ENCODE measurements around the gene MARS1. TPM values are rescaled to one million over a fixed set of nuclear protein-coding genes. Genes with fewer than 3 reads are reported as not detected.

Gene MARS1
- total and polyA plus RNA-seq, 2 donors (not counting 1 experiment from before 2014, with no cell fraction given): 89.9 to 352 TPM

- DNase-seq (ENCODE audit: low read depth in 2 of 2): no peak
- H4K20me1 ChIP-seq (ENCODE audit: control insufficient read depth, extremely low read depth, insufficient read depth, low read length): no peaks in the 10 kb centered on the region
- H3K9me3 ChIP-seq (ENCODE audit: control insufficient read depth, insufficient read depth, low read depth, low read length): no peaks in the 10 kb centered on the region
- H3K4me1 ChIP-seq (ENCODE audit: control insufficient read depth, extremely low read depth, insufficient read depth, low read length): no peaks in the 10 kb centered on the region
- no peak overlapping the region for H3K4me2 ChIP-seq (ENCODE audit: extremely low read depth, insufficient read depth, low read length)
- no peak overlapping the region for H3K4me3 ChIP-seq (replicated peaks in 1 of 4; ENCODE audit: control extremely low read depth in 1 of 4, insufficient read depth in 1 of 4, low read depth in 3 of 4, low read length in 4 of 4)
- no peak overlapping the region for H3K27ac ChIP-seq (ENCODE audit: insufficient read depth, low read length)
- H3K36me3 ChIP-seq (ENCODE audit: control insufficient read depth, insufficient read depth, low read length): peaks cover 19% of the 10 kb centered on the region
- no peaks in the 10 kb centered on the region for H3K27me3 ChIP-seq (ENCODE audit: control insufficient read depth, insufficient read depth, low read length)
- no peak overlapping the region for H3K9ac ChIP-seq (ENCODE audit: insufficient read depth, low read length)
- H3K79me2 ChIP-seq (ENCODE audit: control insufficient read depth, insufficient read depth, low read length): no peaks in the 10 kb centered on the region
- H2AFZ ChIP-seq (ENCODE audit: low read length): no peak overlapping the region
- TF ChIP-seq EZH2 (IDR thresholded peaks at IDR 0.05; ENCODE audit: low read length, missing control alignments) (no peak), CTCF (conservative IDR thresholded peaks at IDR 0.05 in 1 of 2, IDR thresholded peaks at IDR 0.05 in 1 of 2; ENCODE audit: low read depth in 1 of 2, low read length in 2 of 2) (no peak)
Observed at GRCh38 chr12:57511161-57511560, 23.3 kb downstream of the MARS1 start.

- TF ChIP-seq CTCF (conservative IDR thresholded peaks at IDR 0.05 in 1 of 2, IDR thresholded peaks at IDR 0.05 in 1 of 2; ENCODE audit: low read depth in 1 of 2, low read length in 2 of 2) (no peak), EZH2 (IDR thresholded peaks at IDR 0.05; ENCODE audit: low read length, missing control alignments) (no peak)
- no peak overlapping the region for H2AFZ ChIP-seq (ENCODE audit: low read length)
- no peak for DNase-seq (ENCODE audit: low read depth in 2 of 2)
- H3K27ac ChIP-seq (ENCODE audit: insufficient read depth, low read length): no peak overlapping the region
- H3K36me3 ChIP-seq (ENCODE audit: control insufficient read depth, insufficient read depth, low read length): peaks cover 22% of the 10 kb centered on the region
- H3K4me2 ChIP-seq (ENCODE audit: extremely low read depth, insufficient read depth, low read length): no peak overlapping the region
- no peak overlapping the region for H3K4me3 ChIP-seq (replicated peaks in 1 of 4; ENCODE audit: control extremely low read depth in 1 of 4, insufficient read depth in 1 of 4, low read depth in 3 of 4, low read length in 4 of 4)
- H3K27me3 ChIP-seq (ENCODE audit: control insufficient read depth, insufficient read depth, low read length): no peaks in the 10 kb centered on the region
- peaks cover 2% of the 10 kb centered on the region for H3K79me2 ChIP-seq (ENCODE audit: control insufficient read depth, insufficient read depth, low read length)
- no peak overlapping the region for H3K9ac ChIP-seq (ENCODE audit: insufficient read depth, low read length)
- no peaks in the 10 kb centered on the region for H3K9me3 ChIP-seq (ENCODE audit: control insufficient read depth, insufficient read depth, low read depth, low read length)
- H3K4me1 ChIP-seq (ENCODE audit: control insufficient read depth, extremely low read depth, insufficient read depth, low read length): peaks cover 3% of the 10 kb centered on the region
- no peaks in the 10 kb centered on the region for H4K20me1 ChIP-seq (ENCODE audit: control insufficient read depth, extremely low read depth, insufficient read depth, low read length)
Observed at GRCh38 chr12:57511588-57512325, 23.9 kb downstream of the MARS1 start.

- H3K27me3 ChIP-seq (ENCODE audit: control insufficient read depth, insufficient read depth, low read length): no peaks in the 10 kb centered on the region
- H3K9ac ChIP-seq (ENCODE audit: insufficient read depth, low read length): no peak overlapping the region
- no peaks in the 10 kb centered on the region for H4K20me1 ChIP-seq (ENCODE audit: control insufficient read depth, extremely low read depth, insufficient read depth, low read length)
- peaks cover 27% of the 10 kb centered on the region for H3K36me3 ChIP-seq (ENCODE audit: control insufficient read depth, insufficient read depth, low read length)
- no peak for DNase-seq (ENCODE audit: low read depth in 2 of 2)
- TF ChIP-seq EZH2 (IDR thresholded peaks at IDR 0.05; ENCODE audit: low read length, missing control alignments): no peak
- TF ChIP-seq CTCF (conservative IDR thresholded peaks at IDR 0.05 in 1 of 2, IDR thresholded peaks at IDR 0.05 in 1 of 2; ENCODE audit: low read depth in 1 of 2, low read length in 2 of 2): no peak
- H3K4me2 ChIP-seq (ENCODE audit: extremely low read depth, insufficient read depth, low read length): no peak overlapping the region
- H3K9me3 ChIP-seq (ENCODE audit: control insufficient read depth, insufficient read depth, low read depth, low read length): no peaks in the 10 kb centered on the region
- peaks cover 8% of the 10 kb centered on the region for H3K4me1 ChIP-seq (ENCODE audit: control insufficient read depth, extremely low read depth, insufficient read depth, low read length)
- no peak overlapping the region for H3K27ac ChIP-seq (ENCODE audit: insufficient read depth, low read length)
- peaks cover 11% of the 10 kb centered on the region for H3K79me2 ChIP-seq (ENCODE audit: control insufficient read depth, insufficient read depth, low read length)
- H2AFZ ChIP-seq (ENCODE audit: low read length): no peak overlapping the region
- no peak overlapping the region for H3K4me3 ChIP-seq (replicated peaks in 1 of 4; ENCODE audit: control extremely low read depth in 1 of 4, insufficient read depth in 1 of 4, low read depth in 3 of 4, low read length in 4 of 4)
Observed at GRCh38 chr12:57512665-57513064, 24.8 kb downstream of the MARS1 start.
